Activated B cell treated with CpG ODN at 0.5 μM for 24 hours (primary cell): ENCODE results near the gene COL6A2. TPM values are rescaled to one million over a fixed set of nuclear protein-coding genes. Genes with fewer than 3 reads are reported as not detected.

Experiments
- ATAC-seq: fragments of 200-7000 bp; cut with Tn5 transposase; one replicate; pipeline ENCODE4 v1.10.0; 2021; ENCODE audit warnings: low read depth, mild to moderate bottlenecking, moderate library complexity
- CTCF ChIA-PET: fragments of 350-600 bp; sonication (Branson Sonifier 250); formaldehyde crosslinking; loops from one replicate; lab custom pipeline; 2021; ENCODE audit warnings: antibody characterized with exemption; lab: Charles Lee
- POLR2A ChIA-PET: fragments of 350-600 bp; sonication (Branson Sonifier 250); formaldehyde crosslinking; loops from one replicate; lab custom pipeline; 2021; ENCODE audit warnings: antibody characterized with exemption; lab: Charles Lee
- DNase-seq: peaks from one replicate; pipeline ENCODE4 v3.0.0; 2022
- H3K27ac Mint-ChIP-seq: one replicate; pipeline ENCODE4 v1.8.0; 2020; ENCODE audit warnings: mixed read lengths
- H3K27me3 Mint-ChIP-seq: one replicate; pipeline ENCODE4 v1.8.0; 2021; ENCODE audit warnings: mixed read lengths
- H3K36me3 Mint-ChIP-seq: one replicate; pipeline ENCODE4 v1.8.0; 2021; ENCODE audit warnings: low read depth, mixed read lengths
- H3K4me1 Mint-ChIP-seq: one replicate; pipeline ENCODE4 v1.8.0; 2021; ENCODE audit warnings: mixed read lengths
- H3K4me3 Mint-ChIP-seq: one replicate; pipeline ENCODE4 v1.8.0; 2020; ENCODE audit warnings: mild to moderate bottlenecking, mixed read lengths
- H3K9me3 Mint-ChIP-seq: one replicate; pipeline ENCODE4 v1.8.0; 2020; ENCODE audit warnings: mixed read lengths
- intact Hi-C: fragments of 100-400 bp; cut with micrococcal nuclease; formaldehyde crosslinking; loops from one replicate; pipeline ENCODE4 v1.15.1; 2024
- total RNA-seq: library from RNA; stranded (reverse); gene quantifications from 2 replicates; pipeline ENCODE4 v1.2.3, GENCODE V29; 2022
- TF ChIP-seq, protein P1 (sequence below): fragments of 200-600 bp; IDR thresholded peaks from one replicate; pipeline ENCODE4 v1.8.0; 2022; ENCODE audit warnings: antibody characterized with exemption, mild to moderate bottlenecking

COL6A2 gene
- total RNA-seq, 1 donor from 2014 or later, result 0.40 TPM

DNA sequence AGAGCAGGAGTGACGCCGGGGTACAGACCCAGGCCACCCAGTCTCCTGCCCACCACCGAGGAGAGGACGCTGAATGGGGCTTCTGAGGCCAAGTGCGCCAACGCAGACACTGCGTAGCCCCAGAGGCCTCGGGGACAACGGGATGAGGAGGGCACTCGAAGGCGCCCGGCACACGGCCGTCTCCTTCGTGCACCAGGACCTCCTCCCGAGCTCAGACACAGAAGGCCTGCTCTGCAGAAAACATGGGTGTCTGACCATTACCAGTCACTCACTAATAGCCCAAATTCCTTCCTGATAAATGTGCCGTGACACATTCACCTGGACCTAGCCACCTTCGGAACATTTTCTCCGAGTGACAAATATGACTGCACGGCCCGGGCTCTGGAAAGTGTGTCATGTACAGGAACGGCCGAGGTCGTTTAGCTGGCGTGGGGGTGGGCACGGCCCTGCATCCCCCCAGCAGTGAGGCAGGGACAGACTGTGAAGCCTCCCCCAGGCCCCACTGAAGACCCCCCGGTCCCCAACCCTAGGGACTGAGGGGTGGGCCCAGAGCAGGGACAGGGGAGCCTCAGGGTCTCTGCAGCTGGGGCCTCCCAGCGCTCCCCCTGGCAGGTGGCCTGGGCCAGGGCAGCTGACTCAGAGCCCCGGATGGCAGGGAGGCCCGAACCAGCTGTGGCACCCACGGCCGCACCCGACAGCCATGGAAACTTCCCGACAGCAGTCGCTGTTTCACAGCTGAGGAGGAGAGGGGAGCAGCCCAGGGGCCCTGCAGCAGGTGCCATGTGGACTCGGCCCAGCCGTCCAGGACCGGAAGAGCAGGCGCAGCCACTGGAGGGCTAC lies 16.7 kb upstream of the COL6A2 start:
- no peaks in the 10 kb centered on the region for H3K27me3 Mint-ChIP-seq

DNA sequence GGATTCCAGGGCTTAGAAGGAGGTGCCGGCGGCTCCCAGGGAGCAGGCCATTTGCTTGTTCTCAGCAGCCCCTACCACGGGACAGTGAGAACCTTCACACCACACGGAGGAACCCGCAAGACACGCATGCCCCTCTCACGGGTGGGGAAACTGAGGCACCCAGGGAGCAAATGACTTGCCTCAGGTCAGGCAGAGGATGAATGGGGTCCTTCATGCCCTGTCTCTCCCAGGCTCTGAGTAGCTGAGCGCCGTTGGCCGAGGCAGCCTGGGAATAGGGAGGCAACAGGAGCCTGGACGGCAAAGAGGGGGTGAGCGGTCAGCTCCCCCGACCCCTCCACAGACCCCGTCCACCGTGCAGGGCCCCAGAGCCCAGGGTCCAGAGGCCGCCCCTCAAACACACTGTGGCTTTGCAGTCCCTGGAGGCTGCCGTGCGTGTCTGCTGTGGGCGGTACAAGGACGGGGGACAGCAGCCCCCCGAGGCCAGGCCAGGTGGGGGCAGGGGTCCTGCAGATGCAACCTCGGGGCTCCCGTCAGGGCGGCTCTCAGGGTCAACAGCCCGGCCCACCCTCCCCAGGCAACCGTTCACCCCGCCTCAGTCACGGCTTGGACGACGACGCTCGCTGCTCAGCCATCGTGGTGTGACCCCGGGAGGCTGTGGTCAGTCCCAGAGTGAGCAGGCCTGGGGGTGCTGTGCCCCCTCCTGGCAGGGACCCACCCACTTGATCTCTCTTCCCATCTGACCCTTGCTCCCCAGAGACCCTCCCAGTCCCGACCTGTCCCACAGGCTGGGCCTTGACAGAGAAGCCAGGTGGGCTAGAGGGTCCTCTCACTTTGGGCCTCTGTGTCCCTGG lies 15.8 kb upstream of the COL6A2 start:
- H3K4me1 Mint-ChIP-seq, result no peaks in the 10 kb centered on the region

More for the DNA sequence above, 16.7 kb upstream of the COL6A2 start:
- TF ChIP-seq, protein P1, sequence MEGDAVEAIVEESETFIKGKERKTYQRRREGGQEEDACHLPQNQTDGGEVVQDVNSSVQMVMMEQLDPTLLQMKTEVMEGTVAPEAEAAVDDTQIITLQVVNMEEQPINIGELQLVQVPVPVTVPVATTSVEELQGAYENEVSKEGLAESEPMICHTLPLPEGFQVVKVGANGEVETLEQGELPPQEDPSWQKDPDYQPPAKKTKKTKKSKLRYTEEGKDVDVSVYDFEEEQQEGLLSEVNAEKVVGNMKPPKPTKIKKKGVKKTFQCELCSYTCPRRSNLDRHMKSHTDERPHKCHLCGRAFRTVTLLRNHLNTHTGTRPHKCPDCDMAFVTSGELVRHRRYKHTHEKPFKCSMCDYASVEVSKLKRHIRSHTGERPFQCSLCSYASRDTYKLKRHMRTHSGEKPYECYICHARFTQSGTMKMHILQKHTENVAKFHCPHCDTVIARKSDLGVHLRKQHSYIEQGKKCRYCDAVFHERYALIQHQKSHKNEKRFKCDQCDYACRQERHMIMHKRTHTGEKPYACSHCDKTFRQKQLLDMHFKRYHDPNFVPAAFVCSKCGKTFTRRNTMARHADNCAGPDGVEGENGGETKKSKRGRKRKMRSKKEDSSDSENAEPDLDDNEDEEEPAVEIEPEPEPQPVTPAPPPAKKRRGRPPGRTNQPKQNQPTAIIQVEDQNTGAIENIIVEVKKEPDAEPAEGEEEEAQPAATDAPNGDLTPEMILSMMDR, result no peak
- H3K27ac Mint-ChIP-seq, result no peak overlapping the region
- no peaks in the 10 kb centered on the region for H3K4me1 Mint-ChIP-seq
- no peak for ATAC-seq
- H3K4me3 Mint-ChIP-seq, result no peak overlapping the region
- peaks cover 4% of the 10 kb centered on the region for H3K9me3 Mint-ChIP-seq
- intact Hi-C loops, result no loop called here
- CTCF ChIA-PET, result no interaction called here
- POLR2A ChIA-PET, result no interaction called here
- no peaks in the 10 kb centered on the region for H3K36me3 Mint-ChIP-seq
- peak; percentile 6 for DNase-seq

DNA sequence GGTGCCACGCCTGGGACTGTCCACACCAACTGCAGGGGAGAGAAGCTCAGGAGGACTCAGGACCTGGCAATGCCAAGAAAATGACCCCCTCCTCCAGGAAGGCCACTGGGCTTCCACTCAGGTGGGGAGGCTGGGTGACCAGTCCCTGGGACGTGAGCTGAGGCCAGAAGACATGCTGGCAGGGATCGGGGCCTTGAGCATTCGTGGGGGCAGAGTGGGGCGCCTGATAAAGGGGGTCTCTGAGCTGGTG lies 15.3 kb upstream of the COL6A2 start:
- ChIA-PET POLR2A (no interaction called here), CTCF (no interaction called here)
- Mint-ChIP-seq H3K36me3 (no peaks in the 10 kb centered on the region), H3K27me3 (no peaks in the 10 kb centered on the region), H3K4me1 (no peaks in the 10 kb centered on the region), H3K4me3 (no peak overlapping the region), H3K27ac (no peak overlapping the region), H3K9me3 (peaks cover 10% of the 10 kb centered on the region)
- intact Hi-C loops, result no loop called here
- ATAC-seq, result no peak
- DNase-seq, result no peak
- TF ChIP-seq, protein P1, result no peak

More for the DNA sequence above, 15.8 kb upstream of the COL6A2 start:
- intact Hi-C loops, result no loop called here
- no peak overlapping the region for H3K27ac Mint-ChIP-seq
- H3K9me3 Mint-ChIP-seq, result peaks cover 8% of the 10 kb centered on the region
- ATAC-seq, result no peak
- ChIA-PET POLR2A (no interaction called here), CTCF (no interaction called here)
- TF ChIP-seq, protein P1, result no peak
- no peak overlapping the region for H3K4me3 Mint-ChIP-seq
- no peak for DNase-seq
- no peaks in the 10 kb centered on the region for H3K36me3 Mint-ChIP-seq
- H3K27me3 Mint-ChIP-seq, result no peaks in the 10 kb centered on the region

DNA sequence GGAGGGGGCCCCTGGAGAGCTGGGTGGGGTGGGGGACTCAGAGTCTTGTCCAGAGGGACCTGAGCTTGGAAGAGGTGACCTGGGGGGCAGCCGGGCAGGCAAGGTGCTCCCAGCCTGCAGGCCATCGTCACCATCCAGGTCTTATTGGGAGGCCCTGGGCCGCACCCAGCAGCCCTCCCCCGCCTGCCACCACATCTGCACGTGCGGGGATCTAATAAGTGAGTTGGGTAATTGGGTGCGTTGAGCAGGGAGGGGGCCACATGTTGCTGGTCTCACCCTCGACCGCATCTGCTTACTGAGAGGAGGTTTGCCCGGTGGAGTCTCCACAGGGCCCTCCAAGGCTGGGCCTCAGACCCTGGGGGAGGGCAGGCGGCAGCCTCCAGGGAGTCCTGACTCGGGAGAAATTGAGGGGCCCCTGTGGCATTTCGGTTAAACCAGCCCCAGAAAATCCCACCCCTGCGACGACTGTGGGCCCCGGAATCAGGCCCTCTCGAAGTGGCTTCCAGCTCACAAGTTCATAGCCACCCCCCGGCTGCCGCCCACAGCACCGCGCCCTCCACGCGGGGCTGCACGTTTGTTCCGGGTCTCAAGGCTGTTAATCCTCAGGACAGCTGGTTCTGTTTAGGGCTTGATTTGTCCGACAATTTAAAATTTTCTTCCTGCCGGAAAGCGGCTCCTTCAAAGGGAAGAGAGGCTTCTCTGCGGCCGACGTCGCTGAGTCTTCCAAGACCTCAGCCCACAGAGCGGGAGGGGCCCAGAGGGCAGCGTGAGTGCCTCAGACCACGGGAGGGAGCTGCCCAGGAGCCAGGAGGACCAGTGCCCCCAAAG lies 14.7 kb upstream of the COL6A2 start:
- Mint-ChIP-seq H3K27me3 (no peaks in the 10 kb centered on the region), H3K36me3 (no peaks in the 10 kb centered on the region), H3K4me3 (no peak overlapping the region), H3K27ac (no peak overlapping the region), H3K4me1 (no peaks in the 10 kb centered on the region), H3K9me3 (peaks cover 14% of the 10 kb centered on the region)
- ChIA-PET POLR2A (no interaction called here), CTCF (no interaction called here)
- ATAC-seq (no peak), DNase-seq (no peak)
- intact Hi-C loops, result no loop called here
- TF ChIP-seq, protein P1, result no peak
